ENCODE data around the gene GBE1.
"Not testable (repeated sequence)": the region's sequence is repeated elsewhere in the genome, so short reads cannot be mapped to it uniquely, and the experiment has no call there.

GBE1 gene

DNA sequence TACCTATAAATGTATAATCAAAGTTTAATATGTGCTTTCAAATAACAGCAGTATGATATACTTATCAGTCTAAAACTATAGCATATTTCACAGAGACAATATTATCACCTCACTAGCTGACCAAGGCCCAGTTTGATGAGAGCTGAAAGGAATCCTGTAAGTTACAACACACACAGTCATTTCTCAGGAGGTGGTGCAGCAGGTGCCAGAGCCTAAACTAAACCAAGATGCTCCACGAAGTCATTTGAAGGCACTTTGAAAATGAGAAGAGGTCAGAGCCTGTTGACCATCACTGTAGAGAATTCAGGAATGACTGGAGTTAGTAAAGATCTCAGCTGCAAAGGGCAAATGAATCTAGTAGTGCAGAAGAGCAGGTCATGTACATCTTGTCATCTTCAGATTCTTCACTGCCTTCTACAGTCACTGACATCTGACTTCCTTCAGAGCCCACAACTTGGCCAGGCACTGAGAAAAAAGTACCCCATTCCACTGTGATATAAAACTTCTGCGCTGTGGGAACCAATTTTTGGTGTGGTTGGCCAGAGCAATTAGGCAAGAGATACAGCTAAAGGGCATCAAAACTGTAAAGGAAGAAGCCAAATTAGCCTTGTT is 7.9 kb downstream of the GBE1 start:
- in situ Hi-C loops (cut with MboI; ENCODE audit: low sequenced_read_pairs), result no loop called here

DNA sequence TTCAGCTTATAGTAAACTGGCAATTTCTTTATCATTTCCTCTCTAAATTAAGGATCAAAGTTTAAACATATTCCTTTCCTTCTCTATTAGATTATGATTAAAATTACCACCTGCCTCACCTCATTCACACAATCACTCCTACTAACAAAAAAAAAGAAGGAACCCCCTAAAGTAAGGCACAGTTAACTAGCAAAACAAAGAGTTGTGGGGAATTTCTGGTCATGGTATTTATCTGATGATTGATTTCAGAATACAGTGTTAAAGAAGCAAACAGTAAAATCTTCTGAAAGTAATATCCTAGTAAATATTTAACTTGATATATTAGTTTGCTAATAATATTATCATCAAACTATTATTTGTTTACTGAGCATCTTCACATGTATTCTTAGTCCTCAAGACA is 8.8 kb downstream of the GBE1 start:
- in situ Hi-C loops (cut with MboI; ENCODE audit: low sequenced_read_pairs), result no loop called here

- in situ Hi-C loops (cut with MboI; ENCODE audit: low sequenced_read_pairs), result no loop called here
Measured at GRCh38 chr3:81749265-81749664, 12.2 kb downstream of the GBE1 start.

GRCh38 chr3:81747280-81747679 is 14.2 kb downstream of the GBE1 start:
- in situ Hi-C loops (cut with MboI; ENCODE audit: low sequenced_read_pairs), result not testable (repeated sequence)

DNA sequence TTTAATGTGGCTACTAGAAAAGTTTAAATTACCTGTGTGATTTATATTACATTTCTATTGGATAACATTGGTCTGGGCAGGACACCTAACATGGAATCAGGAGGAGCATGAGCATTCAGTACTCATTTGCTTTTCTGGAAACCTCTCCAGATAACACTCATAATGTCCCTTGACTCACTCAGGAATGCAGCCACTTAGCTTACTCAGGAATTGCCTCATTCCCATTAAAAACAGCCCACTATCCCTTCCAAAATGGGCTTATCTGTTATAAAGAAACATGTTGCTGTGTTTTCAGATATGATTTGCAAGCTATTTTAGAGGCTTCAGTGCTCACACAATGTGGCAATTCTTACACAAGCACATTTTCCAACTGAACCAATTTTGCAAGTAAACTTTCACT is 17.1 kb downstream of the GBE1 start:
- in situ Hi-C loops (cut with MboI; ENCODE audit: low sequenced_read_pairs), result no loop called here

DNA sequence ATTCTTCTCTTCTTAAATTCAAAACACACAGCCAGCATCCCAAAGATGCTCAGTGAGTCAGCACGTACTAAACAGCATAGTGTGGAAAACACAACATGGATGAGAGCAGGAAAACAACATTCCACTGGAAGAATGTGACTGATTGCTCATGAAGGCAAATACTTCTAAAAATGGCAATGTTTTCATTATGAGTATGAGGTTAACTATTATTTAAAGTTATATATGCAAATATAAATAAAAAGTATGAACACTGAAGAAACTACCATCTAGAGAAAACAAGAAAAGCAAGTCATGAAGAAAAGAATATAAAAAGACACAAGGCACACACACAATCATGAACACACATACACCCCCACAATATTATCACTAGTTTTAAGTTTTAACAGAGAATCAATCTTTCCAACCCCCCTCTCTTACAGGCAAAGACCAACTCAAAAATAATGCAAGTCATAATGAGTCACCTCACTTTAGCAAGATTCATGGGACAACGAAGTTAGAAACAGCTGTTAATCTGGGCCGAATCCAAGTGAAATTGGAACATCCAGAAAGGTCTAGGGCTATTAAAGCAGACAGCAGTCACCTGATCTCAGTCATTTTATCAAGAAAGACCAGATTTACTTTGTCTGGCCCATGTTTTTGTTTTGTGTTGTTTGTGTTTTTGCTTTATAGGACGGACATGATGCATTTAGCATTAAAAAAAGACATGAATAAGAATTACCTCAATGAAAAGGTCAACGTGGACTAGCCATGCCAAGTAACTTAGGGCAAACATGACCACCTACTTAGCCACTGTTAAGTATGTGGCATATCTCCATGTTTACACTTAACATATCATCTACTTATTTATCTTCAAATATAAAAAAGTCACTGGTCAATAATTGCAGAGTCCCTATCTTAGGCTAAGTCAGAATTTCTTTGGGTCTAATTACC is 18.1 kb downstream of the GBE1 start:
- in situ Hi-C loops (cut with MboI; ENCODE audit: low sequenced_read_pairs), result no loop called here

DNA sequence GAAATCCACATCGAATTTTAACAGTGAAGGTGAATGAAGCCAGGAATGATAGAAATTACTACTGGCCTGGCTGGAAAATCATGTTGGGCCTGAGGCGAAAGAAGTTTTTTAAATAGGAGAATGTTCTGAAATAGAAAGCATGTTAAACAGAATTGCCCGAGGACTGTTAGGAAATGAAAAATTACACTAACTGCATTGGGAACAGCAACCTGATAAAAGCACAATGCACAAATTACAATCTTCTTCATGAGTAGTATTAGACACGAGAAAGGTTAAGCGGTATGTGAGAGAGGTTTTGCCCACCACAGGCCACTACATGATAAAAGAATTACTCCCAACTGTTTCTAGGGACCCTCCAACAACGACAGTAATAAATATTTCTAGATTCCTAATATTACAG is 18.9 kb downstream of the GBE1 start:
- in situ Hi-C loops (cut with MboI; ENCODE audit: low sequenced_read_pairs), result no loop called here

- in situ Hi-C loops (cut with MboI; ENCODE audit: low sequenced_read_pairs), result no loop called here
Measured at GRCh38 chr3:81741216-81741615, 20.2 kb downstream of the GBE1 start.

- in situ Hi-C loops (cut with MboI; ENCODE audit: low sequenced_read_pairs), result no loop called here
Measured at GRCh38 chr3:81740731-81741130, 20.7 kb downstream of the GBE1 start.

- in situ Hi-C loops (cut with MboI; ENCODE audit: low sequenced_read_pairs), result no loop called here
Measured at GRCh38 chr3:81735334-81735733, 26.1 kb downstream of the GBE1 start.

DNA sequence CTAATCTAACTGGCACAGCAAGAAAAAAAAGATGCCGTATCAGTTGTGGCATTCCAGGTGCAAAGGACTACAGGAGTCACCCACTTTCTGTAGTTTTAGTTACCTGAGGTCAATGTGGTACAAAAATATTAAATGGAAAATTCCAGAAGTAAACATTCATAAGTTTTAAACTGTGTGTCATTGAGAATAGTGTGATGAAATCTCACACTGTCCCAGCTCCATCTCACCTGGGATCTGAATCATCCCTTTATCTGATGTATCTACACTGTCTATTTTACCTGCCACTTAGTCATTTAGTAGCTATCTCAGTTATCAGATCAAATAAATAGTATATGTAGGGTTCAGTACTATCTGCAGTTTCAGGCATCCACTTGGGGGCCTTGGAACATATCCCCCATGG is 26.7 kb downstream of the GBE1 start:
- in situ Hi-C loops (cut with MboI; ENCODE audit: low sequenced_read_pairs), result no loop called here

GRCh38 chr3:81732642-81733041 is 28.8 kb downstream of the GBE1 start:
- in situ Hi-C loops (cut with MboI; ENCODE audit: low sequenced_read_pairs), result no loop called here

- in situ Hi-C loops (cut with MboI; ENCODE audit: low sequenced_read_pairs), result no loop called here
Measured at GRCh38 chr3:81728766-81729544, 32.5 kb downstream of the GBE1 start.

- in situ Hi-C loops (cut with MboI; ENCODE audit: low sequenced_read_pairs), result no loop called here
Measured at GRCh38 chr3:81726735-81727134, 34.7 kb downstream of the GBE1 start.

- in situ Hi-C loops (cut with MboI; ENCODE audit: low sequenced_read_pairs), result no loop called here
Measured at GRCh38 chr3:81726132-81726531, 35.3 kb downstream of the GBE1 start.

GRCh38 chr3:81723732-81724313 is 37.6 kb downstream of the GBE1 start:
- in situ Hi-C loops (cut with MboI; ENCODE audit: low sequenced_read_pairs), result no loop called here

DNA sequence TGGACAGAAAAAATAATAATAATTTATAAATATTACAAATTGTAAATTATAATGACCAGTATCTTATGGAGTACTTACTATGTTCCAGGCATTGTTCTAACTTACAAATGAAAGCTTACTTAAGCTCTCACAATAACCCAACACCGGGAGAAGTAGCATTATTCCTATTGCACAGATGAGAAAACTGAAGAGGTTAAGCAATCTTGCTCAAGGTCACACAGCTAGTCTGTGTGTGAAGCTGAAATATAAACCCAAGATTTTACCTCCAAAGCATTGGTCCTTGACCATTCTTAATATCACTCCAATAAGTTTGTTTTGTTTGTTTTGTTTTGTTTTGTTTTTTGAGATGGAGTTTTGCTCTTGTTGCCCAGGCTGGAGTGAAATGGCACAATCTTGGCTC is 43.1 kb downstream of the GBE1 start:
- in situ Hi-C loops (cut with MboI; ENCODE audit: low sequenced_read_pairs), result no loop called here

GRCh38 chr3:81716870-81717509 is 44.5 kb downstream of the GBE1 start:
- in situ Hi-C loops (cut with MboI; ENCODE audit: low sequenced_read_pairs), result no loop called here

- in situ Hi-C loops (cut with MboI; ENCODE audit: low sequenced_read_pairs), result no loop called here
Measured at GRCh38 chr3:81713031-81713430, 48.4 kb downstream of the GBE1 start.

GRCh38 chr3:81709606-81710005 is 51.8 kb downstream of the GBE1 start:
- in situ Hi-C loops (cut with MboI; ENCODE audit: low sequenced_read_pairs), result no loop called here

DNA sequence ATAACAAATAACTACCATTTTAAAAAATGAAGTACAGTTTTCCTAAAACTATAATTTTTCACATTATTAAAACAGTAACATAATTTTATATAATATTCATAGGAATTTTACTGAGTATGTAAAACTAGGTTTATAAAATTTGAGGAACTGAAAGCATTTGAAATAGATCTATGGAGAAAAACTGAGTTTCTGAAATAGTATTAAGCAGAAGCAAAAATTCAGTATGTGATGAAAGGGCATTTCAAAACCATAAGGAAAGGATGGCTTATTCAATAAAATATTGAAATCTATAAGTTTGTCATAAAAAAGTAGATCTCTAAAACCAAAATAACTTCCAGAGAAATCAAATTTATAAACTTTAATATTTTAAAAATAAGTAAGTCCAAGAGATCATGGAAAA is 53.4 kb downstream of the GBE1 start:
- in situ Hi-C loops (cut with MboI; ENCODE audit: low sequenced_read_pairs), result no loop called here

All from hTERT RPE-1 (cell line).